HG03565 (cell line): Measurements from ENCODE around the gene GRK1.

Experiments
- ATAC-seq: cut with Tn5 transposase; IDR thresholded peaks from one replicate; pipeline ENCODE4 v1.9.1; 2021; ENCODE audit warnings: mild to moderate bottlenecking, moderate library complexity; ENCODE audit not compliant: unreplicated experiment

GRK1 gene

GRCh38 chr13:113771709-113772331 is 104.8 kb downstream of the GRK1 start:
- no peak for ATAC-seq

- ATAC-seq, result no peak
Measured at GRCh38 chr13:113774177-113775107, 107.4 kb downstream of the GRK1 start.

- no peak for ATAC-seq
Measured at GRCh38 chr13:113775451-113776145, 108.6 kb downstream of the GRK1 start.

GRCh38 chr13:113776231-113777125 is 109.5 kb downstream of the GRK1 start:
- ATAC-seq, result no peak

GRCh38 chr13:113777311-113778260 is 110.6 kb downstream of the GRK1 start:
- no peak for ATAC-seq

- no peak for ATAC-seq
Measured at GRCh38 chr13:113781571-113781970, 114.6 kb downstream of the GRK1 start.

GRCh38 chr13:113782472-113782871 is 115.5 kb downstream of the GRK1 start:
- no peak for ATAC-seq

GRCh38 chr13:113783200-113783881 is 116.3 kb downstream of the GRK1 start:
- no peak for ATAC-seq

GRCh38 chr13:113783966-113784644 is 117.1 kb downstream of the GRK1 start:
- no peak for ATAC-seq

- no peak for ATAC-seq
Measured at GRCh38 chr13:113784645-113785024, 117.6 kb downstream of the GRK1 start.

GRCh38 chr13:113785051-113786010 is 118.3 kb downstream of the GRK1 start:
- ATAC-seq, result no peak

GRCh38 chr13:113786262-113786841 is 119.3 kb downstream of the GRK1 start:
- ATAC-seq, result no peak
